OCI-LY1 (cell line): ENCODE data around the gene SEMA5A.

Experiments used
- H2AFZ ChIP-seq: fragments of 200-600 bp; sonication (generic), shearing (Covaris generic); 2 replicates; pipeline ENCODE4 v1.6.0; 2014; ENCODE audit warnings: antibody characterized with exemption, mild to moderate bottlenecking, low read length
- H3F3A ChIP-seq: fragments of 200-600 bp; sonication (generic), shearing (Covaris generic); 2 replicates; pipeline ENCODE4 v1.6.0; 2014; ENCODE audit warnings: mild to moderate bottlenecking, antibody characterized with exemption, low read length, moderate library complexity; ENCODE audit not compliant: insufficient read depth
- H3K27ac ChIP-seq: fragments of 200-600 bp; sonication (generic); 2 replicates; pipeline ENCODE4 v1.5.1; 2014; ENCODE audit warnings: low read length, mixed run types, mild to moderate bottlenecking, low read depth; ENCODE audit not compliant: poor library complexity, severe bottlenecking
- H3K27me3 ChIP-seq: fragments of 200-600 bp; sonication (generic); 2 replicates; pipeline ENCODE4 v1.6.0; 2014; ENCODE audit warnings: antibody characterized with exemption, mild to moderate bottlenecking, low read length, moderate library complexity; ENCODE audit not compliant: insufficient read depth
- H3K36me3 ChIP-seq: fragments of 200-600 bp; sonication (generic); 2 replicates; pipeline ENCODE4 v1.6.1; 2014; ENCODE audit warnings: mild to moderate bottlenecking, antibody characterized with exemption, low read length, moderate library complexity, mixed read lengths; ENCODE audit not compliant: insufficient read depth
- H3K4me1 ChIP-seq: fragments of 200-600 bp; sonication (generic); 2 replicates; pipeline ENCODE4 v1.5.1; 2014; ENCODE audit warnings: mild to moderate bottlenecking, low read length, moderate library complexity; ENCODE audit not compliant: insufficient read depth, severe bottlenecking
- H3K4me2 ChIP-seq: fragments of 200-600 bp; sonication (generic), shearing (Covaris generic); 2 replicates; pipeline ENCODE4 v1.6.1; 2014; ENCODE audit warnings: low read length
- H3K4me3 ChIP-seq: fragments of 200-600 bp; sonication (generic); 2 replicates; pipeline ENCODE4 v1.5.1; 2014; ENCODE audit warnings: low read length, low read depth, mild to moderate bottlenecking, mixed read lengths; ENCODE audit not compliant: poor library complexity, severe bottlenecking
- H3K79me2 ChIP-seq: fragments of 200-600 bp; shearing (Covaris generic); 2 replicates; pipeline ENCODE4 v1.6.1; 2016; ENCODE audit warnings: mixed run types, low read length, mixed read lengths; ENCODE audit not compliant: insufficient read depth
- H3K9ac ChIP-seq: fragments of 200-600 bp; sonication (generic), shearing (Covaris generic); 2 replicates; pipeline ENCODE4 v1.6.1; 2014; ENCODE audit warnings: mild to moderate bottlenecking, low read length, mixed read lengths
- H3K9me2 ChIP-seq: fragments of 200-600 bp; sonication (generic), shearing (Covaris generic); 2 replicates; pipeline ENCODE4 v1.6.1; 2014; ENCODE audit warnings: low read depth, mild to moderate bottlenecking, low read length, mixed read lengths
- H3K9me3 ChIP-seq: fragments of 200-600 bp; shearing (Covaris generic); 2 replicates; pipeline ENCODE4 v1.6.1; 2014; ENCODE audit warnings: low read length, mixed read lengths
- H4K20me1 ChIP-seq: fragments of 200-600 bp; sonication (generic), shearing (Covaris generic); 2 replicates; pipeline ENCODE4 v1.6.0; 2016; ENCODE audit warnings: mild to moderate bottlenecking, low read length; ENCODE audit not compliant: insufficient read depth
- CTCF ChIP-seq: fragments of 200-600 bp; sonication (generic), shearing (Covaris generic); IDR thresholded peaks from 2 replicates; pipeline ENCODE4 v1.5.1; 2017; ENCODE audit warnings: mild to moderate bottlenecking, antibody characterized with exemption, low read length, moderate library complexity, mixed read lengths
- EZH2 ChIP-seq: fragments of 200-600 bp; sonication (generic), shearing (Covaris generic); IDR thresholded peaks from 2 replicates; pipeline ENCODE4 v1.8.0; 2017; ENCODE audit warnings: borderline replicate concordance, mixed run types, mild to moderate bottlenecking, antibody characterized with exemption, low read length, moderate library complexity, mixed read lengths

The SEMA5A gene

GRCh38 chr5:9168791-9169556, 376.9 kb downstream of the SEMA5A start:
- H3K4me2 ChIP-seq, result no peak overlapping the region
- H3K9ac ChIP-seq, result no peak overlapping the region
- no peaks in the 10 kb centered on the region for H3K27me3 ChIP-seq

GRCh38 chr5:9166202-9167112, 379.4 kb downstream of the SEMA5A start:
- Histone ChIP-seq H3K4me2 (no peak overlapping the region), H3K4me3 (no peak overlapping the region), H3F3A (no peaks in the 10 kb centered on the region), H3K36me3 (no peaks in the 10 kb centered on the region), H3K79me2 (no peaks in the 10 kb centered on the region), H3K4me1 (no peaks in the 10 kb centered on the region), H3K9me3 (no peaks in the 10 kb centered on the region), H4K20me1 (no peaks in the 10 kb centered on the region), H3K27ac (no peak overlapping the region), H3K27me3 (no peaks in the 10 kb centered on the region), H3K9ac (no peak overlapping the region), H2AFZ (no peak overlapping the region), H3K9me2 (no peaks in the 10 kb centered on the region)
- TF ChIP-seq EZH2 (no peak), CTCF (no peak)

More at GRCh38 chr5:9168791-9169556, 376.9 kb downstream of the SEMA5A start:
- Histone ChIP-seq H2AFZ (no peak overlapping the region), H3K27ac (no peak overlapping the region), H3K79me2 (no peaks in the 10 kb centered on the region), H3F3A (no peaks in the 10 kb centered on the region), H3K9me2 (no peaks in the 10 kb centered on the region), H3K4me3 (no peak overlapping the region), H3K36me3 (no peaks in the 10 kb centered on the region), H3K4me1 (no peaks in the 10 kb centered on the region), H4K20me1 (no peaks in the 10 kb centered on the region), H3K9me3 (no peaks in the 10 kb centered on the region)
- no peak for TF ChIP-seq CTCF
- TF ChIP-seq EZH2, result no peak

- H4K20me1 ChIP-seq, result no peaks in the 10 kb centered on the region
- no peaks in the 10 kb centered on the region for H3K9me2 ChIP-seq
- no peak overlapping the region for H3K27ac ChIP-seq
- no peaks in the 10 kb centered on the region for H3K79me2 ChIP-seq
- no peaks in the 10 kb centered on the region for H3K4me1 ChIP-seq
- no peak overlapping the region for H3K4me3 ChIP-seq
- no peak overlapping the region for H3K4me2 ChIP-seq
- TF ChIP-seq EZH2, result no peak
- TF ChIP-seq CTCF, result no peak
- no peak overlapping the region for H2AFZ ChIP-seq
- no peaks in the 10 kb centered on the region for H3K27me3 ChIP-seq
- H3F3A ChIP-seq, result no peaks in the 10 kb centered on the region
- no peaks in the 10 kb centered on the region for H3K9me3 ChIP-seq
- no peaks in the 10 kb centered on the region for H3K36me3 ChIP-seq
- no peak overlapping the region for H3K9ac ChIP-seq
Measured at GRCh38 chr5:9165546-9165945, 380.3 kb downstream of the SEMA5A start.
